Caki2 (cell line): ENCODE measurements around the gene ROR2. TPM values are rescaled to one million over a fixed set of nuclear protein-coding genes. Genes with fewer than 3 reads are reported as not detected.

Source experiments
- DNase-seq: peaks from one replicate; pipeline ENCODE4 v3.0.0-alpha.2; 2015; ENCODE audit warnings: low read depth
- in situ Hi-C: cut with HindIII; loops from 2 replicates; pipeline ENCODE4 v1.10.0; 2016; ENCODE audit warnings: low sequenced_read_pairs, low pct_unique_long_range_greater_than_20kb, mixed read lengths
- total RNA-seq: library from RNA; depleted of rRNA; stranded (reverse); fragments of >200 nt; shearing (Covaris generic); gene quantifications from 2 replicates; pipeline ENCODE4 v1.2.3, GENCODE V29; 2014; ENCODE audit warnings: low replicate concordance

ROR2 gene
- total RNA-seq, 1 experiment from 2014 or later: 8.4 TPM

DNA sequence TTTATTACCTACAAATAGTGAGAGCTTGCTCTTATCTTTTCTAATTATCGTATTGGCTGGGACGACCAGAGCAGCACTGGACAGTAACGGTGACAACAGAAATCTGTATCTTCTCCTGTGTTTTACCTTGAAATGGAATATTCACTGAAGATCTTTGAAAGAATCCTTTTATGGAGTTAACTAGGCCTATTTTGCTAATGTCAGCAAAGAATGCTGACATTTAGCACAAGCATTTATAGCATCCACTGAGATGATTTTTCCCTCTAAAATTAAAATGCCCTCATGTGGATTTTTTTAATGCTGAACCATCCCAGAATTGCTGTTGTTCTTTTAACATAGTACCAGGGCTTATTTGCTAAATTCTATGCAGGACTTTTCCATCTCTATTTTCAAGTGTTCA, 59.4 kb downstream of the ROR2 start:
- DNase-seq: no peak
- in situ Hi-C loops: no loop called here

DNA sequence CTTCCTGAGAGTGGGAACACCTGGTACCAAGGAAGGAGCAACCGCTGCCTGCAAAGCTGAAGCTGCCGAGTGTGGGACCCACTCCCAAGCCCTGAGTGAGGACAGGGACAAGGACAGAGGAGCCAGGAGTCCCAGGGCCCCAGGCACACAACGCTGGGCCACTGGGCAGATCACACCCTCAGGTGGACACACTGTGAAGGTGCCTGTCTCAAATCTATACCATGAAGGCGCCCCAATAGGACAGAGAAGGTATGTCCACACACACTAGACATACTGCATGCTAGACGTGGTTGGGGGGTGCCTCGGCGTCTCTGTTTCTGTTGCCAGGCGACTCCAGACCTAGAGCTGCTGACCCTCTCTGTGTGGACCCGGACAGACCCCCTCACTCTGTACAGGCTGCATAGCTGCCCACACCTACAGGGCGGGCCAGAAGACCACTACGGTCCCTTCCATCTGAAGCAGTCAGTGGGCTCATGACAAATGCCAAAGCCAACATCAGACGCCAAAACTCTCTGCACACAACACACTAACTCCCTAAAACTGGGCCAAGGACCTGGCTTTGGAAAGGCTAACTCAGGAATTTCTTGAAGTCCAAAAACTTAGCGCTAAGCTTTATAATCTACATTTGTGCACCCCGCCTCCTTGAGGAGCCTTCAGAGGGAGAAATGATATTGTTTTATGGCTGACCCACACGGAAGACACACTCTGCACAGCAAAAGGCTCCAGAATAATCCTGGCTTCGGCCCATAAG, 60.7 kb downstream of the ROR2 start:
- DNase-seq: no peak
- in situ Hi-C loops: no loop called here

DNA sequence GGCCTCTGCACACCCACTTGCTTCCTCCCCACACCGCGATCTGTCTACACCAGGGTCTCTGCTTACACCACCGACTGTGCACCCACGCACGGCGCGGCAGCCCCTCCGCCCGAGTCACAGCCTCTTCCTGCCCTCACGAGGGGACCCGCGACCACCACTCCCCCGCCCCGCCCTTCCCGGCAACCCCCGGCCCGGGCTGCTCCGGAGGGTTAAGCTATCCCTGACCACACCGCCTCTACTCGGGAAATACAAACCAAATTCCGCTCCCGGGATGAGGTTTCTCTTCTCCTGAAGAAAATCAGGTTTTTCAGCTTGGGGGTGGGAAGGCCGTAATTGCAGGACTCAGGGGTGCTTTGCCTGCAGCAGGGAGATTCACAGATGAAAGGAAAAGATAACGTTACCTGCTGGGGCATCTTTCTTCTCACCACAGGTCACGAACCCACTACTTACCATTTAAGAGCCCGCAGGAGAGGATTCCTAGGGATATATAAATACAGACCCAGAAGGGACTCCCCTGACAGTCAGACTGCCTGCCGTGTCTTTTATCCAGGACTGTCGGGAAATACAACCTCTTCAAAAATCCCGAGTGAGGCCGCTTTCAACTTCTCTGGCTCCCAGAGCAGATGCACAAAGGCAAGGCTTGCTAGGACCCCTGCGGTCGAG, 63.5 kb downstream of the ROR2 start:
- in situ Hi-C loops: no loop called here
- DNase-seq: no peak

DNA sequence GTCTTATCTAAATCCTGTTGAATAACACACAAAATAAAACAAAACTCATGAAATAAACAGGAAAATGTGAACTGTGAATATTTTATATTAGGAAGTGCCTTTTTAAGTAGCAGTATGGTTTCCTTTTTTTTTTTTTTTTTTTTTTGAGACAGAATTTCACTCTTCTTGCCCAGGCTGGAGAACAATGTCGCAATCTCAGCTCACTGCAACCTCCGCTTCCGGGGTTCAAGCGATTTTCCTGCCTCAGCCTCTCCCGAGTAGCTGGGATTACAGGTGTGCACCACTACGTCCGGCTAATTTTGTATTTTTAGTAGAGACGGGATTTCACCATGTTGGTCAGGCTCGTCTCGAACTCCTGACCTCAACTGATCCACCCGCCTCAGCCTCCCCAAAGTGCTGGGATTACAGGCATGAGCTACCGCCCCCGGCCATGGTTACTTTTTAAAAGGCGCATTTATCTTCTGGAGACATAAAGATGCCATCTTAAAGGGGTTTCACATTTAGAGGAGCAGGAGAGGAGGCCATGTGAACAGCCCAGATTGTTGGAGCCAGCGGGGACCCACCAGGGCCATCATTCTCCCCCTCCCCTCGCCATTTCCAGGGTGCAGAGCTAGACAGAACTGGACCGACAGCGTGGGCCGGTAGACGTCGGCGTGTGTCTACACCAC, 64.1 kb downstream of the ROR2 start:
- DNase-seq: no peak
- in situ Hi-C loops: no loop called here

DNA sequence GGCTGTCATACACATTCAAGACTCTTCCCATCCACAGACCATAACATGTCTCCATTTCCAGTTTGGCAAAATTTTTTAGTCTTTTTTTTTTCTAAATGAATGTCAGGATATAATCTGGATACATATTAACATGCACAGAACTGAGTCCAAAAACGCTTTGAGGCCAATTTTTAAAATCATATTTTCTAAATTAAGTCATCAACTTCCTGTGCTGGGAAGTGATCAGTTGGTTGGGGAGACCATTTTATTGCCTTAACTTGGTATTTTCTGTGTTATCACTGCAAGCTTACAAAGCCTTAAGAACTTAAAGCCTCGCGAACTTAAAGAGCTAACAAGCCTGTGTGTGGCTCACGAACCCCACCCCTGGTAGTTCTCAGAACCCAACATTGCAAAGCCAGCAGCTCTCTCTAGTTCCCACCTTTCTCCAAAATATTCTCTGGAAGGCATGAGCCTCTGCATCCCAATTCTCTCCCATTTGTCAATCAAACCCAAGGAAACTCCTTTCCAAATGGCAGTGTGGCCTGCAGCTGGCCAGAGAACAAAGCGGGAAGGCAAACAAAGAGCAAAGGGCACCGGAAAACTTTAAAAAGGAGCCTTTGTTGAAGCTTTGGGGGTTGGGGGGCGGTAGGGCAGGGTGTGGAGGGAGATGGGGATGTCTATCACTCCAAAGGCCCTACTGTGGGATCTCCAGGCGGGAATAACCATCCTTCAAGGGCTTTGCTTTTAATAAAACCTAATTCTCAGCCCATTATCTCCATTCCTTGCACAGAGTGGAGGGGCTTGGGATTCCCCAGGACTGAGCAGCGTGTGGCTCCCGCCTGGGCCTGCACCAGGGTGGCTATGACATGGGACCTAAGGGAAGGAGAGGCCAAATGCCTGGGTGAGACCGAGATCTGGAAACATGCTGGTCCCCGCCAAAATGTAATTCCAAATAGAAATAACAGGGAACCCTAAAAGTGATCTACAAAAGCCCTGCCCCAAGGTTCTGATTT, 65.0 kb downstream of the ROR2 start:
- in situ Hi-C loops: no loop called here
- no peak for DNase-seq

DNA sequence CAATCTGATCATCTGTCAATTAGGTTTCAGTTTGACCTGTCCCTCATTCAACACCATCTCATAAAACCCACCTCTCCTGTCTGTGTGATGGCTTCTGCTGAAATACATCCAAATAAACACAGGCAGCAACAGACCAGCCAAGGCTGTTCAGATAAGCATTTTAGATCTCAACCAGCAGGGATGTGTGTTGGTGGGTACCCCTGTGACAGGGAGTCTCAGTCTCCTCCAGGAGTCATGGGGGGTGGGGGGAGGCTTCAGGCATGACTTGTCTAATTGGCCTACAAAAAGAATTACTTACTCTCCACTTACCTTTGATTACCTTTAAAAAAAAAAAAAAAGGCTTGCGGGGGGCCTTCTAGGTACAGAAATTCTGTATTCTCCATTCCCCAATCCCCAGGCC, 65.9 kb downstream of the ROR2 start:
- in situ Hi-C loops: no loop called here
- DNase-seq: no peak

DNA sequence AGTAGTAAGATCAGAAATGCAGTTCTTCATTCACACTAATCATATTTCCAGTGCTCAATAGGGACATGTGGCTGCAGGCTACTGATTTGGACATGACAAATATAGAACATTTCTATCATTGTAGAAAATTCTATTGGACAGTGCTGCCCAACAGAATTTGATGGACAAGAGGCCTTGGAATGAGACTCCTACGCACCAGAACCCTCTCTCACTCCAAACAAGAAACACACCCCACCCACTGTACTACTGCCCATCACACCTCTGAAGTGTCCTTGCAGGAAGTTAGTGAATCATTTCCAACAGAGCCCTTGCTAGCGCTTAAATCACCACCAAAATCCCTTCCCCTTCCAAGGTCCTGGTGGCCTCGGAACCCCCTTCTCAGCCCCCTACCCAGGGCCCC, 66.5 kb downstream of the ROR2 start:
- in situ Hi-C loops: no loop called here
- no peak for DNase-seq

DNA sequence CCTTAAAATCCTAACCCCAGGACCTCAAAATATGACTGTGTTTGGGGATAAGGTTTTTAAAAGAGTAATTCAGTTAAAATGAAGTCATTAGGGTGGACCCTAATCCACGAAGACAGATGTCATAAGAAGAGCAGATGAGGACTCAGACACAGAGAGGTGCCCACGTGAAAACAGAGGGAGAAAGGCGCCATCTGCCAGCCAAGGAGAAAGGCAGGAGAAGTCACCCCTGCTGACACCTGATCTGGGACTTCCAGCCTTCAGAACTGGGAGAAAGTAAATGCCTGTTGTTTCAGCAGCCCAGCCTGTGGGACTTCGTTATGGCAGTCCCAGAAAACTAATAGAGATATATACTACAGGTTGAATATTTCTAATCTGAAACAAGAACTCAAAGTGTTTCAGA, 67.4 kb downstream of the ROR2 start:
- DNase-seq: no peak
- in situ Hi-C loops: no loop called here

DNA sequence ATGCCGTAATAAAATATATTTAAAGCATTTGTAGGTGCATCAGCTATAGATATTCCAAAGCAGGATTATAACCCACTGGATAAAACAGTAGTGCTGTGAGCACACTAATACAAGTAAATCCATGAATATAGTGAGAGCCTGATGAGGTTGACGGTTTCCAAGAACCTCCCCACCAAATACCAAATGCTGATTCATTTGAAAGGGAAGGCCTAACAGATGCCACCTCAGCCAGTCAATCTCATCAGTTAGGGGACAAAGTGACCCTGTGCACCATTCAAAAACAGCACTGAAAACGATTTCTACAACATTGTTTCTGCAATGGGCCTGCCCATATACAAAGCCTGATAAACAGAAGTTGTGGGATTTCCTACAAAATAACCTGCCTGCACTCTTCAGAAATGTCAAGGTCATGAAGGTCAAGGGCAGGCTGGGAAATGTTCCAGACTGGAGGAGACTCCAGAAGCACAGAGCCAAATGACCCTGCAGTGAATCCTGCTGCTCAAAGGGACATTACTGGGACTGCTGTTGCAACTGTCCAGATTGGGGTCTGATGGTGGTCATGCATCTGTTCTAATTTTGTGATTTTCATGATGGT, 69.6 kb downstream of the ROR2 start:
- in situ Hi-C loops: no loop called here
- DNase-seq: no peak

DNA sequence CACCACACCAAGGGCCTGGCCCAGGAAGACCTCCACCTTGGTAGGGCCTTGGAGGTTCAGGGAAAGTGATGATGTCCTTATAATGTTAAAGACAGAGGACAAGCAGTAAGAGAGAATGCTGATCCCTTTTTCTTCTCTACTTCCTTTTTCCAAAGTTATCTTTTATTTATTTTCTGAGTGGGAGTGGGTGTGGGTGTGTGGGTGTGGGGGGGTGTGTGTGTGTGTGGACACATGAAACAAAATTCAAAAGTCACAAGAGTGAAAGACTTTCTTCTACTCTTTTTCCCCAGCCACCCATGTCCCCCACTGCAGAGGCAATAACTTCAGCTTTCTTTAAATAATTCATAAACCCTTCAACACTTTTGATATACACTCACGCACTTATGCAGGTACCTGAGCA, 70.8 kb downstream of the ROR2 start:
- in situ Hi-C loops: no loop called here
- no peak for DNase-seq

DNA sequence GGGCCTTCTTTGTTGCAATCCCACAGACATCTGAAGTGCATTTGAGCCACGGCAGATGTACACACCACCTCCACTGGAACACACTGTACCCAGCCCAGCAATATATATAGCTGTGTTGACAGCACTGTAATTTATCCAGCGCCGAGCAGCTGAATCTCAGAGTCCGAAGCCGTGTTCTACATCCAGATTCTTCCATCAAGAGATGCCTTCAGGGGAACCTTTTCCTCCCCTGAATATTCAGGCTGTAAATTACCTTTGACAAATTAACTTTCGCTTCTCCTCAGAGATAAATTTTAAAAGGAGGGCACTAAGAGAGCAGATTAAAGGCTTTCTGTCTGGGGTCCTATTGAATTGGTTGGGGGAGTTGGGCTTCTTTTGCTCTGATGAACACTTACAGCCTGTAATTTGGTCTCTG, 76.4 kb downstream of the ROR2 start:
- in situ Hi-C loops: no loop called here
- DNase-seq: no peak

DNA sequence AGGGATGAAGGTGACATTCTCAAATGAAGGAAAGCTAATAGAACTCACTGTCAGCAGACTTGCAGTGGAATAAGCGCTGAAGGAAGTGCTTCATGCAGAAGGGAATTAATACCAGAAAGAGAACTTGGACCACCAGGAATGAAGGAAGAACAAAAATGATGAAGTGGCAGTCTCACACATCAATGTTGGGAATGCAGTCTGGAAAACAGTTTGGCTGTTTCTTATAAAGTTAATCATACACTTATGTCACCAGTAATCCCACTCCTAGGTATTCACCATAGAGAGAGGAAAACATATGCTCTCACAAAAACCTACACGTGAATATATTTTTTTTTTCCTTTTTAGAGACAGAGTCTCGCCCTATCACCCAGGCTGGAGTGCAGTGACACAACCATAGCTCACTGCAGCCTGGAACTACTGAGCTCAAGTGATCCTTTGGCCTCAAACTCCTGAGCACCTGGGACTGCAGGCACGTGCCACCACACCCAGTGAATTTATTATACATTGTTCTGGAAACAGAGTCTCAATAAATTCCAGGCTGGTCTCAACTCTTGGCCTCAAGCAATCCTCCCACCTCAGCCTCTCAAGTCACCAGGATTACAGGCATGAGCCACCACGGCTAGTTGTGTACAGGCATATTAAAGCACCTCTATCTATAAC, 81.2 kb downstream of the ROR2 start:
- no peak for DNase-seq
- in situ Hi-C loops: no loop called here

DNA sequence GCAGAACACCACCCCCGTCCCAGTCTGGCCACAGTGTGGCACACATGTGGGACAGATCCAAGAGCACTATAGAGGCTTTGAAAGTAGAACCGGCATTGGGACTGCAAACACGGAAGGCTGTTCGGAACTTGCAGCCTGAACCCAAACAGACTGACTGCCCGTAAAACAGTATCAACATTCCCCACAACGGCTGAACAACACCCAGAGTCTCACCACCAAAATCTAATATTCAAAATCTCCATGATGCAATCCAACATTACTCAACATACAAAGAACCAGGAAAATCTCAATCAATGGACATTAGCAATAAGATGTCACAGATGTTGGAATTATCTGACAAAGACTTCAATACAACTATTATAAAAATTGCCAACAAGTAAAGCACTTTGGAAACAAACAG, 82.3 kb downstream of the ROR2 start:
- no peak for DNase-seq
- in situ Hi-C loops: no loop called here

DNA sequence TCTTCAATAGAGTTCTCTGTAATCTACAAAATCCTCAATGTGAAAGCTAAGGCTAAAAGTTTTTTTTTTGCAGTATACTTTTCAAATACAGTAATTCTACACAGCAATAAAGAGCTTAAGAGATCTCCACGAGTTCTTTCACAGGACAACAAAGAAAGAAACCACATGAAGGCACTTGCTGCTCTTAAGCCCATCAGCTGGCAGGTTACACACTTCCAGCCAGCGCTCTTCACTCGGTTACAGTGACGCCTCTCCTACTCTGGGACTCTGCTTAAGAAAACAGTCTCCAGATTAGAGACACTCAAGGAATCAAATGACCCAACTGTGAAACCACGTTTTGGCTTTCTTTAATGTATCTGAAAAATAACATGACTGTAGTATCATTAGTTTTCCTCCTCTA, 85.0 kb downstream of the ROR2 start:
- in situ Hi-C loops: no loop called here
- DNase-seq: no peak

DNA sequence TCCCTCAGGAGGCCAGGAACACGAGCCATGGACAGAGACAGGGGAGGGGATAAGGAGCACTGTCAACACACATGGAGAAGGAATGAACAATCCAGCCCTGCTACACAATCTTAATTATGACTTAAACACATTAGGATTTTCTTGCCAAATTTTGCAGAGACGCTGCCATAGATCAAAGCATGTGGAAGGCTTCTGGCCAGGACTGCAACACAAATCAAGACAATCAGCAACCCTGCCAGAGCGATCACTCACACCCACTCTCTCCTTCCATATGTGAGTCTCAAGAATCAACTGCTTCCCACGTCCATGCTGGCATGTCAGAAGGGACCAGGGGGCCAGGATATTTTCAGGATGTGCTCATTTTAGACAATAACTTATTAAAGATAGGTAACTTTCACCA, 85.6 kb downstream of the ROR2 start:
- no peak for DNase-seq
- in situ Hi-C loops: no loop called here

DNA sequence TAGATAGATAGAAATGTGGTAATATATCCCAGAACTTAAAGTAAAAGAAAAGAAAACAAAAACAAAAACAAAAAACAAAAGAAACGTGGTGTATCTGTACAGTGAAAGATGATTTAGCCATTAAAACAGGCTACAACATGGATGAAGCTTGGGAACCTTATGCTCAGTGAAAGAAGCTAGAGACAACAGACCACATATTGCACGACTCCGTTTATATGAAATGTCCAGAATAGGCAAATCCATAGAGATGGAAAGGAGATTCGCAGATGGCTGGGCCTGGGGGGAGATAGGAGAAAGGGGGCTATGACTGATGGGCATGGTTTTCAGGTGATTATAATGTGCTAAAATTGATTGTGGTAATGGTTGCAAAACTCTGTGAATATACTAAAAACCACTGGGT, 86.6 kb downstream of the ROR2 start:
- DNase-seq: no peak
- in situ Hi-C loops: no loop called here

DNA sequence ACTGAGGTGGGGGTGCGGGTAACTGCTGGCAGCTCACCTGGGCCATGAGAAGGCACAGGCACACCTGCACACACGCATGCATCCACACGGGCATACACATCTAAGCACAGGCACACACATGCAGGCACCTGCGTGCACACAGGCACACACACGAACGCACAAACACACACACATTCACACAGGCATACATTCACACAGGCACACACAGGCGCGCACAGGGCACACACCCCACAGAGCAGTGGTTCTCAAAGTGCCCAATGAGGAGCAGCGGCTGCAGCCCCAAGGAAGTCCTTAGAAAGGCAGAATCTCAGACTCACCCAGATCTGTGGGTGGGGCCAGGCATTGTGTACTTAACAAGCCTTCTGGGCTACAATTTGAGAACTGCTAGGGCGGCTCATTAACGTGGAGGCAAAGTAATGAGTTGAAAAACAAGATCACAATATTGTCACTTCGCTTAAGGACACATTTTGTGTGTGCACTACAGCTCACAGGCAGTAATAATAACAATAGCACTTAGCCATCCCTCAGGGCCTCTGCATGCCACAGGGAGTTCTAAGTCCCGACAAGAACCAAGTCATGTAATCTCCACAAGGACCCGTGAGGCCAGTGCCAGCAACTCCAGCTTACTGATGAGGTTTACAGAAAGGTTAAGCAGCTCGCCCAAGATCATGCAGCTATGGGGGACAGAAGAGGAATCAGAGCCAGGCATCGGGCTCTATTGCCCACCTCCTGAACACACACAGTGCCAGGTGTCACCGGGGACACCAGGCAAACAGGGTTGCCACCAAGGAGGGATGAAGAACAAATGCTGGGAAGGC, 91.6 kb downstream of the ROR2 start:
- no peak for DNase-seq
- in situ Hi-C loops: no loop called here
